D721Med (cell line): Measurements from ENCODE around the gene PLEKHA6.

ENCODE experiments used
- DNase-seq: peaks from one replicate; pipeline ENCODE4 v3.0.0; 2011; ENCODE audit warnings: low spot score; ENCODE audit not compliant: insufficient read length
- FAIRE-seq: peaks from 2 replicates; lab custom pipeline; 2011; peaks lifted over from hg19 to GRCh38; lab: Jason Lieb, UNC
- TF ChIP-seq, protein P1 (sequence below): IDR thresholded peaks from 2 replicates; pipeline ENCODE4 v1.5.1; 2012; ENCODE audit warnings: mild to moderate bottlenecking, control low read depth; ENCODE audit not compliant: insufficient read depth; ENCODE audit errors: missing control alignments

PLEKHA6 gene

GRCh38 chr1:204257446-204257845 lies 102.3 kb downstream of the PLEKHA6 start:
- no peak for DNase-seq
- no peak for FAIRE-seq
- TF ChIP-seq, protein P1, sequence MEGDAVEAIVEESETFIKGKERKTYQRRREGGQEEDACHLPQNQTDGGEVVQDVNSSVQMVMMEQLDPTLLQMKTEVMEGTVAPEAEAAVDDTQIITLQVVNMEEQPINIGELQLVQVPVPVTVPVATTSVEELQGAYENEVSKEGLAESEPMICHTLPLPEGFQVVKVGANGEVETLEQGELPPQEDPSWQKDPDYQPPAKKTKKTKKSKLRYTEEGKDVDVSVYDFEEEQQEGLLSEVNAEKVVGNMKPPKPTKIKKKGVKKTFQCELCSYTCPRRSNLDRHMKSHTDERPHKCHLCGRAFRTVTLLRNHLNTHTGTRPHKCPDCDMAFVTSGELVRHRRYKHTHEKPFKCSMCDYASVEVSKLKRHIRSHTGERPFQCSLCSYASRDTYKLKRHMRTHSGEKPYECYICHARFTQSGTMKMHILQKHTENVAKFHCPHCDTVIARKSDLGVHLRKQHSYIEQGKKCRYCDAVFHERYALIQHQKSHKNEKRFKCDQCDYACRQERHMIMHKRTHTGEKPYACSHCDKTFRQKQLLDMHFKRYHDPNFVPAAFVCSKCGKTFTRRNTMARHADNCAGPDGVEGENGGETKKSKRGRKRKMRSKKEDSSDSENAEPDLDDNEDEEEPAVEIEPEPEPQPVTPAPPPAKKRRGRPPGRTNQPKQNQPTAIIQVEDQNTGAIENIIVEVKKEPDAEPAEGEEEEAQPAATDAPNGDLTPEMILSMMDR: no peak

DNA sequence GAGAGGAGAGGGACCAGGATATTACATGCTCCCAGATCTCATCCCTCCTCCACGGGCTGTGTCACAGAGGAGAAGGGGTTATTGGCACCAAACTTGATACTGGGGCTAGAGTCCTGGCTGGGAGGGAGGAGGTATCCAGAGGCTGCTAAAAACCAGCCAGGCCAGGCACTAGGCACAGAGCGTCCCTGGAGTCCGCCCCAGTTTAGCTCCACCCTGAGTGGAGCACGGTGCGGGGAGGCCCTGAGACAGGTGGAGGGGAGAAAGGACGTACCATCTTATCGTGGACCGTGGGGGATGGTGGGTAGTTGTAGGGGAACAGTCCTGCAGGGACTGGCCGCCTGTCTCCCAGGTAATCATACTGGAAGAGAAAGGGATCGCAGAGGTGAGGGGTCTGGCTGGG lies 103.2 kb downstream of the PLEKHA6 start:
- no peak for FAIRE-seq
- TF ChIP-seq, protein P1: no peak

GRCh38 chr1:204255966-204256365 lies 103.8 kb downstream of the PLEKHA6 start:
- TF ChIP-seq, protein P1: no peak
- DNase-seq: no peak
- no peak for FAIRE-seq

More for the DNA sequence above, 103.2 kb downstream of the PLEKHA6 start:
- no peak for DNase-seq

- FAIRE-seq (no peak), DNase-seq (no peak)
These were observed 104.5 kb downstream of the PLEKHA6 start for GRCh38 chr1:204255225-204255624.

DNA sequence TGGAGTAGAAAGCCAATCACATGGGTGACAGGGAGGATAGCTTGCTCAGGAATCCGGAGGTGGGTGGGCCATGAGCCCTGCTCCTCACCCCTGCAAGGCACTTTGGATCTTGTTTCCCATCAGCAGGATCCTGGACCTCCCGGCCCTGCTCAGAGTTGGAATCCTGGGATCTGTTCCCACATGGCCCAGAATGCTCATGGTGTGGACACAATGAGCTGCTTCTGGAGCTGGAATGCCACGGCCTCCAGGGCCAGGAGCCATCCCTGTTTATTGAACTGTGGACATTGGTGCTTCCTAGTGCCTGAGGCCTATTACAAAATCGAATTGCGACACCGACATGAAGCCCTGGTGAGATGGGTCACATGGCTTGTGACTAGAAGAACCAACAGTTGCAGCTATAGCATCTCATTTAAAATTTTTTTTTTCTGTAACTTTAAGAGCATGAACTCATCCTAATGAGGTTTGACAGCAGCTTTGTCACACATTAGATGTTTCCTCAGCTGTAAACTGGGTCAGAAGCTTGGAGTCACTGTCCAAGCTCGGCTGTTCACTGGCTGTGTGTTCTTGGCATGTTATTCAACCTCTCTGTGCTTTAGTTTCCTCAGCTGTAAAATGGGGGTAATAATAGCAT lies 105.6 kb downstream of the PLEKHA6 start:
- DNase-seq: no peak
- TF ChIP-seq, protein P1: no peak
- FAIRE-seq: no peak

More at GRCh38 chr1:204255225-204255624, 104.5 kb downstream of the PLEKHA6 start:
- TF ChIP-seq, protein P1: no peak

GRCh38 chr1:204251926-204252689 lies 107.6 kb downstream of the PLEKHA6 start:
- TF ChIP-seq, protein P1: no peak
- DNase-seq (no peak), FAIRE-seq (no peak)

DNA sequence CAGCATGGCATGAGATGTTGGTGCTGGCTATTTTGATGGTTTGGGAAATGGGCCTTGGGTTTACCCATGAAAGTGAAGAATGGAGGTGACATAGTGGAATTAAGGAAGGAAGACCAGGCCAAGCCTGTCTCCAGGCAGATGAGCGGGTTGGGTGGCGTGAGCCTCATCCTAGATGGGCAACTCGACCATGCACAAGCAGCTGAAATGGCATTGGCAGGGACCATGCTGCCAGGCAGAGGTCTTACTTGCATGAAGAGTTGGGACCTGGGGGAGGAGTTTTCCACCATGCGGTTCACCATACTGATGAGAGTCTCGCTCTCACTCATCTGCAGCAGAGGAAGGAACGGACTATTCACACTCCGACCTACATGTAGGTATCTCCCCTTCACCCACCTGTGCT lies 108.4 kb downstream of the PLEKHA6 start:
- DNase-seq: no peak
- FAIRE-seq: no peak
- TF ChIP-seq, protein P1: no peak
